ENCODE measurements around the gene ADAMTSL1.
A peak's percentile ranks its signal among the peaks of the same experiment; 100 is the strongest.

Gene ADAMTSL1

DNA sequence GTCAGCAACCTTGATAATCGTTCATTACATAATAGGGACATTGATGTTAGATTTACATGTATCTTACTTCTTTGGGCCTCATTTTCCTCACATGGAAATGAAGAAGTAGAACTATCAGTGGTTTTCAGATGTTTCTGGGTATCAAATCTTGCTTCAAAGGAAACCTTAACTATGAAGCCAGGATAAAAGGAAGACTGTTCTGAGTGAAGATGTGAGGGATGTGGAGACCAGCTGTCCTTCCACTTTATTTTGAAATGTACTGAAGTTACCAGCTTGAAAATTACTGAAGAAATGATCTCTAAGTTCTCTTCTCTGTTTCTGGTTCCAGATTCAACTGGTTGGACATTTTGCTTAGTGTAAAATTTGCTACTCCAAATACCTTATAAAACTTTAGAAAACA, 186.0 kb downstream of the ADAMTSL1 start:
- no peak for DNase-seq (ENCODE audit: low read depth)
- H3K4me3 ChIP-seq (ENCODE audit: low read depth, low read length) = no peak overlapping the region
- TF ChIP-seq, protein P1, sequence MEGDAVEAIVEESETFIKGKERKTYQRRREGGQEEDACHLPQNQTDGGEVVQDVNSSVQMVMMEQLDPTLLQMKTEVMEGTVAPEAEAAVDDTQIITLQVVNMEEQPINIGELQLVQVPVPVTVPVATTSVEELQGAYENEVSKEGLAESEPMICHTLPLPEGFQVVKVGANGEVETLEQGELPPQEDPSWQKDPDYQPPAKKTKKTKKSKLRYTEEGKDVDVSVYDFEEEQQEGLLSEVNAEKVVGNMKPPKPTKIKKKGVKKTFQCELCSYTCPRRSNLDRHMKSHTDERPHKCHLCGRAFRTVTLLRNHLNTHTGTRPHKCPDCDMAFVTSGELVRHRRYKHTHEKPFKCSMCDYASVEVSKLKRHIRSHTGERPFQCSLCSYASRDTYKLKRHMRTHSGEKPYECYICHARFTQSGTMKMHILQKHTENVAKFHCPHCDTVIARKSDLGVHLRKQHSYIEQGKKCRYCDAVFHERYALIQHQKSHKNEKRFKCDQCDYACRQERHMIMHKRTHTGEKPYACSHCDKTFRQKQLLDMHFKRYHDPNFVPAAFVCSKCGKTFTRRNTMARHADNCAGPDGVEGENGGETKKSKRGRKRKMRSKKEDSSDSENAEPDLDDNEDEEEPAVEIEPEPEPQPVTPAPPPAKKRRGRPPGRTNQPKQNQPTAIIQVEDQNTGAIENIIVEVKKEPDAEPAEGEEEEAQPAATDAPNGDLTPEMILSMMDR (conservative IDR thresholded peaks at IDR 0.05; ENCODE audit: low read depth, low read length) = no peak

DNA sequence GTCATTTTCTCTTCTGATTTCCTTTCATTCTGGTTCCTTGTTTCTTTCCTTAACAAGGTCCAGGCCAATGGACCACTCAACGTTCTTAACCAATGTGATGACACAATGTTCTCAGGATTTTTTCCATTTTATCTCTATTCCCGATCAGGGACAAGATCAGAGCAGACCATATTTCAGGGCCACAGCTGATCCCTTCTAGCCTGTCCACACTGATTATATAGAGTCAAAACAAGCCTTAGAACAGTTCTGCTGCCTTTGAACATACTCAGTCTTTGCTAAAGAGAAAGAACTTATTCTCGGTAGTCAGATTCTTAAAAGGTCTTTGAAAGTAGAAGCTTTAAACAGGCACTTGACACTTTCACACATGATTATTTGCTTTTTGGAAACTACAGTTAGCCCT, 188.4 kb downstream of the ADAMTSL1 start:
- TF ChIP-seq, protein P1 (conservative IDR thresholded peaks at IDR 0.05; ENCODE audit: low read depth, low read length) = no peak
- DNase-seq (ENCODE audit: low read depth) = no peak
- no peak overlapping the region for H3K4me3 ChIP-seq (ENCODE audit: low read depth, low read length)

DNA sequence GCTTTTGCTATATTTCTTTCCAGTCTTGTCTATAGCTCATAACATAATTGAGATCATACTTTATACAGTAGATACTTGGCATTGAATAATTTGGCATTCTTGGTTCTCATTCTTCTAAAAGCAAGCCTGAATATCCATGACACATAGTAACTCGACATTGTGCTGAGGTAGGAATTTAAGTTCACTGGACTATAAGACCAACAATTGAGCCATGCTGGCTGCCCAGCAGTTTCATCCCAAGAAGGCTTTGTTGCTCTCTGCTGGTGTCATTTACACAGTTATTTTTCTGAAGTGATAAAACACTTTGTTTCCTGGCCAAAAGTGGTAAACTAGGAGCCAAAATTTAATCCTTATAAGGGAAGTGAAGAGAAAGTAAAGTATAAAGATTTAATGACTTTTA, 192.0 kb downstream of the ADAMTSL1 start:
- no peak overlapping the region for H3K4me3 ChIP-seq (ENCODE audit: low read depth, low read length)
- peak; percentile 38 for DNase-seq (ENCODE audit: low read depth)
- TF ChIP-seq, protein P1 (conservative IDR thresholded peaks at IDR 0.05; ENCODE audit: low read depth, low read length) = no peak

DNA sequence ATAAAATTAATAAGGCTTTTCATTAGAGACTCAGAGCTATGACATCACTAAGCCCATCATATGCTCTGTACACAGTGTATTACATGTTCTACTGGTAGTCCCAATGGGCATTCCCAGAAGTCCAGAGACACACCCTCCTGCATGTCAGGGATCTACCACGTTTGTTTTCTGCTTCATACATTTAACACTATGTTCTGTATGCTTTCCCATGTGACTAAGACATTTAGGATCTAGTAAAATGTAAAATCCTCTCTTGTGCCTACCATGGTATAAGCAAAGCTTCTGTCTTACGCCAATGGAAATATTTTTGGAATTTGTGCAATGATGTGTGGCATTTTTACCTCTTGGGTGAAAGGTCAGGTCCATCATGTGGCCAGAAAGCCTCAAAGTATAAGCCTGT, 192.4 kb downstream of the ADAMTSL1 start:
- TF ChIP-seq, protein P1 (conservative IDR thresholded peaks at IDR 0.05; ENCODE audit: low read depth, low read length) = no peak
- no peak overlapping the region for H3K4me3 ChIP-seq (ENCODE audit: low read depth, low read length)
- DNase-seq (ENCODE audit: low read depth) = peak; percentile 36

DNA sequence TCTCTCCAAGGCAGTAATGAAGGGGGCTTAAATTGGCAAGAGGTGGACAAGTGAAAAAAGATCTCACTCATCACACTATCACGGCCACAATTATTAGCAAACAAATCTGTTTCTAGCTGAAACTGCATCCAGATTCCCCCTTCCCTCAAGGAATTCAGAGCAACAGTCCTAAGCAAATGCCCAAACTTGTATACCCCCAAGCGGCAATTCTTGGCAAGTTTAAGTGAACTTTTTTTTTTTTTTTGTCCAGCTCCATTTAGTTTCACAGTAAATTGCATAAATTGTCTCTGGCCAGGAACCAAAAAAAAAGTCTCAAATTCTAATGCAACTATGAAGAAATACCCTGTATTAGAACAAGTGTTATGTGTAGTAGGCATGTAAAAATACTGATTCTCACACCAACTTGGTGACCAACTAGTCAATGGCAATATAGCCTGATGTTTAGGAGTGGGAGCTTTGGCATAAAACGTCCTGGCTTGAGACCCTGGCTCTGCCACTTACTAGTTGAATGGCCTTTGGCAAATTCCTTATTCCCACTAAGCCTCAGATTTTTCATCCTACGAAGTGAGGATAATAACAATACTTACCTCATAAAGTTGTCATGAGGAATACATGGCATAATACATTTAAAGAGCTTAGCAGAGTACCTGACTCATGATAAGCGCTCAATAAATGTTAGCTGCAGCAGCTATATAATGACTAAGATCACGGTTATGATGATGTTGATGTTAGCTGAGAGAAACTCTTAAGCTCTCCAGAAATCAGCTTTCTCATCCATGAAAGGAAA, 193.2 kb downstream of the ADAMTSL1 start:
- TF ChIP-seq, protein P1 (conservative IDR thresholded peaks at IDR 0.05; ENCODE audit: low read depth, low read length) = no peak
- DNase-seq (ENCODE audit: low read depth) = no peak
- no peak overlapping the region for H3K4me3 ChIP-seq (ENCODE audit: low read depth, low read length)

DNA sequence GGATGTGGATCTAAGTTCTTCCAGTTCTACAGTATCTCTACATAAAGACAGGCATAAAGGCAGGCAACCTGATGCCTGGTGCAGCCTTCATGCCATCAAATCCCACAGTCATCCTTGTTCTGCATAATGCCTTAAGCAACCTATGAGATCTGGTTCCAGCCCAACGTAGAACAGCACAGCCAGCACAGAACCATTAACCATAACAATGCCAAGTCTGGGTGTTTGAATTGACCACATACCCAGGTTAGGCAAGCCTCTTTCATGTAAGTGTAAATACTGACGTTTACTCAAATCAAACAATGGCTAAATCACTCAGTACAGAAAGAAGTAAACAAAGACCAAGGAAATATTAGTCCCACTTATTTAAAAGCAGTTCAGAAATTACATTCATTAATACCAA, 195.0 kb downstream of the ADAMTSL1 start:
- TF ChIP-seq, protein P1 (conservative IDR thresholded peaks at IDR 0.05; ENCODE audit: low read depth, low read length) = no peak
- no peak overlapping the region for H3K4me3 ChIP-seq (ENCODE audit: low read depth, low read length)
- DNase-seq (ENCODE audit: low read depth) = no peak

DNA sequence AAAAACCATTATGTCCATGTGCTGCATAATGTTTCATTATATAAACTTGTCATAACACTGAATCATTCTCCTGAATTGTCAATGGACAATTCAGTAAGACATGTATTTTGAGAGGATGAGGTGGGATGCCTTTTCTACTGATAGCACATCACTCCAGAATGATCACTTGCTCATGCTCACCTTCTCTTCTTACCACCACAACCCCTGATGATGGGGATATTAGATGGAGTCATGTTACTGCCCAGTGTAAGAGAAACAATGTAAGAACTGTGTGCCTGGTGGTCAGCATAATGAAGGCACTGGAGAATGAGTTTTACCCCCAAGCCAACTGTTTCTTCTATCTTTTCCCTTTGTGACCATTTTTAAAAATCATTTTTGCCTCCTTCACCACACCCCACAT, 198.8 kb downstream of the ADAMTSL1 start:
- no peak for DNase-seq (ENCODE audit: low read depth)
- TF ChIP-seq, protein P1 (conservative IDR thresholded peaks at IDR 0.05; ENCODE audit: low read depth, low read length) = no peak
- no peak overlapping the region for H3K4me3 ChIP-seq (ENCODE audit: low read depth, low read length)
